T-helper 9 cell (primary cell): ENCODE results near the gene BMP7.

Experiments used
- DNase-seq: peaks from one replicate; pipeline ENCODE4 v3.0.0-alpha.2; 2020

BMP7 gene

DNA sequence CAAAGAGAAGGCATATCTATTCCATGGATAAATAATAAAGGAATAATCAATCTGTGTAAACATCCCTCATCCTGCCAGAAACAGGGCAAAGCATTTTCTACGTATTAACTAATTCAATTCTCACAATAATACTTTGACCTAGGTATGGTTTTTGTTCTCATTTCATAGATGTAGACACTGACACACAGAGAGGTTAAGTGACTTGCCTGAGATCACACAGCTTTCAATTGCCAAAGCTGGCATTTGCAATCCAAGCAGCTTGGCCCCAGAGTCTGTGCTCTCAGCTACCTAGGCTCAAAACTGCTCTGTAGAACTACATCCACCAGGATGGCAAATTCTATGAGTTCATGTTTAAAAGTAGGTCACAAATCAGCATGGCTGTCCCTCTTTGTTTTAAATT, 124.9 kb downstream of the BMP7 start:
- DNase-seq, result no peak

DNA sequence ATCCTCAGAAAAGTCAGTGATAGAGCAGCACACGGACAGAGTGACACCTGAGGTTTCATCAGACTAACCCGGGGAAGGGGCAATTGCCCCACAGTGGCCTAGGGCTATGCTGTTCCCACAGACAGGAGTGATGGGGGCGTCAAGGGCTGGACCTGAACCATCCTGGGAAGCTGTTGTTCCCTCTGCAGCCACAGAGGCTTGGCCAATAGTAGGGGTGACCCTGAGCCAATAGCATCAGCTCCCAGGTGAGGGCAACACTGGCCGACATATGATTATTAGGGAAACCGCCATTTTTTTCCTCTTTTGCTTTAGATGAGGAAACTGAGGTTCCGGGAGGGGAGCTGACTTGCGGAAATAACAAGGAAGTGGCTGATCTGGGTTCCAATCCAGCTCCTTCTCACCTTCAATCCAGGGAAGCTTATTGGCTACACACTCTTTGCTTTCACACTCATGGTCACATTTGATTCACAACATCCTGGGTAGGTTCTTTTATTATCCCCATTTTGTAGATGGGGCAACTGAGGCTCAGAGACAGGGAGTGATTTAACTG, 126.0 kb downstream of the BMP7 start:
- DNase-seq, result no peak

DNA sequence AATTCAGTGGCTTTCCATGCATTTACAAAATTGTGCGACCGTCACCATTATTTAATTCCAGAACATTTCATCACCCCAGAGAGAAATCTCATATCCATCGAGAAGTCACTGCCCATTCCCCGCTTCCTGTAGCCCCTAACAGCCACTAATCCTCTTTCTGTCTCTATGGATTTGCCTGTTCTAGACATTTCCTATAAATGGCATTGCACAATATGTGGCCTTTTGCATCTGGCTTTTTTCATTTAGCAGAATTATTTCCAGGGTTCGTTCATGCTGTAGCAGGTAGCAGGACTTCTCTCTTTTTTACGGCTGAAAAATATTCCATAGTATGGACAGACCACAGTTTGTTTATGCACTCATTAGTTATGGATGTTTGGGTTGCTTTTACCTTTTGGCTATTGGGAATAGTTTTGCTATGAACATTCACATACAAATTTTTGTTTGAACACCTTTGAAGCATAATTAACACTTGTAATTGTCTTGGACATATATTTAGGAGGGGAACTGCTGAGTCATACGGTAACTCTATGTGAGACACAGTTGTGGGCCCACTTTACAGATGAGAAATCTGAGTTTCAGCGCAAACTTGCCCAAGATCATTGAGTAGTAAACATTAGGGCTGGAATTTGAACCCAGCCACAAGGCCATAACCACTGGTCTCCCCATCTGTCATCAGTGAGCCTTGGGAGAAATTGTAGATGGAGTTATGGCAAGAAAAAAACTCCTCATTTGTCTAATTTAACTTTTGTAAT, 126.9 kb downstream of the BMP7 start:
- no peak for DNase-seq

DNA sequence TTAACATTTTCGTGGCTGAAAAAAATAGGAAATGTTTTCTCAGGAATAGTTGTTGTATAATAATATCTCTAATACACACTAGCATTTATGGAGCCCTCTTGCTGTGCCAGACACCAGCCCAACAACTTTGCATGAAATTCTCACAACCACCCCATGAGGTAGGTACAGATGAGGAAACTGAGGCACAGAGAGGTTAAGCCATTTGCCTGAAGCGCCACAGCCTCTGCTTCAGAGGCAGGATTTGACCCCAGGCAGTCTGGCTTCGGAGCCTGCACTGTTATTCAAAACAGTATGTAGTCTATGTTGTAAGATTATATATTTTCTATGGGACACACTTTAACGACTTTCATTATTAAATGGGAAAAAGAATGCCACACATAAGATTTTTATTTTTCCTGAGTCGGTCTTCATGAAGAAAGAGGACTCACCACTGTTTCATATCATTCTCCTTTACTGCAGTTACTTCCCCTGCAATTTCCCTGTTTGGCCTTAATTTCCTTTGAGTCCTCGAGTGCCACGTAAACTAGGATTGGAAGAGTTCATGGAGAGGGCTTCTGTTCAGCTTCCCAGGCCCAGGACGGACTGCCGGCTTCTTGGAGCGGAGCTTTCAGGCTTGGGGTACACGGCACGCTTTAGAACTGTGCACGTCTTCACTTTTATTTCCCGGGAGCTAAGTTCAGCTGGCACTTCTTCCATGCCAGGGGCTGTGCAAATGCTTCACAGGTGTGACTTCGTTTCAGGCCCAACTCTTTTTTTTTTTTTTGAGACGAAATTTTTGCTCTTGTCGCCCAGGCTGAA, 128.0 kb downstream of the BMP7 start:
- DNase-seq, result no peak

DNA sequence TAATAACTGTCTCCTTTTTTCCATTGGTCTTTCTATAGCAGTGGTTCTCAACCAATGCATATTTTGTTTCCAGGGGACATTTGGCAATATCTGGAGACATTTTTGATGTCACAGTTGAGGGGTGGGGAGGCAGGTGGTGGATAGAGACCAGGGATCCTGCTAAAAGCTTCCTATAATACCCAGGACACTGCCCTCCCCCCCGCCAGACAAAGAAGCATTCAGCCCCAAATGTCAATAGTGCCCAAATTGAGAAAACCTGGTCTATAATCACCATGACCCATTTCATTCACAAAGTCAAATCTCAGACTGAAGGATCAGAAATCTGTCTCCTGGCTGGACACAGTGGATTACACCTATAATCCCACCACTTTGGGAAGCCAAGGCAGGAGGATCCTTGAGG, 128.8 kb downstream of the BMP7 start:
- DNase-seq, result no peak

DNA sequence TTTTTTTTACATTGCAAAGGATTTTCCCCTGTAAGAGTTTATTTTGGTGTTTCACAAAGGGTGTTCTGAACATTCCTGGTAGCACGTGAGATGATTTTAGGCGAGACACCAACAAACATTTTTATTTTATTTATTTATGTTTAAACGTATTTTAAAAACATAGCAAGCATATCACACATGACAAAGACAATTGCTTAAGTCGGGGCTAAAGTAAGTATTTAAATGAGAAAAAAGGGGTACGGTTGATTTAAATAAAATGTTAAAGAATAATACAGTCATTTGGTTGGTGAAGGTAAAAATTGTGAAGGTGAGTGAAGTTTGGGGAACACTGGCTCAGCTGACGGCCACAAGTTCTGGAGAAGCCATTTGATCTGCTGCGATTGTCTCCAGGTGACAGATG, 129.7 kb downstream of the BMP7 start:
- DNase-seq, result no peak

DNA sequence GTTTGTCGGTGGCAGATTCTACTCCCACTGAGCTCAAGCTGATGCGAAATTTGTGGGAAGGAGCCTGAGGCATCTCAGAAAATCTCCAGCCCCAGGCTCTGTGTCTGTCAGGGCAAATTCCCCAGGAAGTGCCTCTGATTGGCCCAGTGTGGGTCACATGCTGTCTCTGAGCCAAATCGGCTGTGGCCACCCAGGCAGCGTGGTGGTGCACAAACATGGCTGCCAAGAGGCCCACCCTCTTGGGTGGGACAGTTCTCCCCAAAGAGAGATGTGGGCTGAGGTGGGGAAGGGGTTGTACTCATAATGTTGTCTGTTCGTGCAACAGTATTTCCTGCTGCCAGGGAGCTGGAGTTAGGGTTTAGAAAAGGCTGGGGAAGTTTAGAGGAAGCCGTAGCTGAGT, 130.6 kb downstream of the BMP7 start:
- DNase-seq, result no peak

DNA sequence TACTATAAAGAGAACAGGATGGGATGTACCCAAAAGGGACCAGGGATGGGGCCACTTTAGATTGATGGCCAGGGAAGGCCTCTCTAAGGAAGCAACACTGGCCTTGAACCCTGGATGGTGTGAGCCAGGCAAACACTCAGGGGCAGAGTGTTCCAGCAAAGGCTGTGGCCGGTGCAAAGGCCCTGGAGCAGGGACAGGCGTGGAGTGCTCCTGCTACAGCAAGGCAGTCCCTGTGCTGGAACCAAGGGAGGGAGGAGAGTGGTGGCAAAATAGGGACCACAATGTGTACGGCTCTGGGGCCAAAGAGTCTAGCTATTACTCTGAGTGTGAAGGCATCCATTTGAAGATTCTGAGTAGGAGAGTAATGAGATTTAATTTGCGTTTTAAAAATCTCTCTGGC, 131.6 kb downstream of the BMP7 start:
- no peak for DNase-seq

DNA sequence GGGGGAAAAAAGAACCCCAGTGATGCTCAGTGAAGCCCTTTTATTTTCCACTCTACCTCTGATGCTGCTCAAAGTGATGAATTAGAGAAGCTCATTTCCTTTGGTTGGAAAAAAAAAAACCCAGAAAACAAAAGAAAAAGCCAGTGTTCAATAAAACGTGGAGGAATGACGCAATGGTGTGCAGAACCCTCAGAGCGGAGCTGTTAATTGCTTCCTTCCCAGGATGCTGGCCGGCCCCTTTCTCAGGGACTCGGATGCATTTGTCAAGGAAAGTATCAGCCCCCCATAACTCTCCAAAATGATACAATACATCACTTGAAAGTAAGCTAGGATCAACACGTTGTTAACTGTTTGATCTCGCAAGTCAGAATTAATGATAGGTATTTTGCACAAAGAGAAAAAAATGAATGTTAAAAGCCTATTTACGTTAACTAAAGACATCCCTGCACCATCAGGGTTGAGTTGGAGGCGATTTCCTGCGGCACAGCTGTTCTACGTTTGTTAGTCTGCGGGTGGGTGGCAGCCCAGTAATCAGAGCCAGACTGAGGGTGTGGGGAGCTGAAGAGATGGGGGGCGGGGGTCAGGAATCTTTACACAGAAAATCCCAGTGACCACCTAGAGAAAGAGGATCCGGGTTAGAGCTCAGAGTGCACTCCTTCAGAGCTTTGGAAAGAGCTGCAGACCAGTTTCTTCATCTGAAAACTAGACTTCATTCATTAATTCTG, 132.4 kb downstream of the BMP7 start:
- no peak for DNase-seq

DNA sequence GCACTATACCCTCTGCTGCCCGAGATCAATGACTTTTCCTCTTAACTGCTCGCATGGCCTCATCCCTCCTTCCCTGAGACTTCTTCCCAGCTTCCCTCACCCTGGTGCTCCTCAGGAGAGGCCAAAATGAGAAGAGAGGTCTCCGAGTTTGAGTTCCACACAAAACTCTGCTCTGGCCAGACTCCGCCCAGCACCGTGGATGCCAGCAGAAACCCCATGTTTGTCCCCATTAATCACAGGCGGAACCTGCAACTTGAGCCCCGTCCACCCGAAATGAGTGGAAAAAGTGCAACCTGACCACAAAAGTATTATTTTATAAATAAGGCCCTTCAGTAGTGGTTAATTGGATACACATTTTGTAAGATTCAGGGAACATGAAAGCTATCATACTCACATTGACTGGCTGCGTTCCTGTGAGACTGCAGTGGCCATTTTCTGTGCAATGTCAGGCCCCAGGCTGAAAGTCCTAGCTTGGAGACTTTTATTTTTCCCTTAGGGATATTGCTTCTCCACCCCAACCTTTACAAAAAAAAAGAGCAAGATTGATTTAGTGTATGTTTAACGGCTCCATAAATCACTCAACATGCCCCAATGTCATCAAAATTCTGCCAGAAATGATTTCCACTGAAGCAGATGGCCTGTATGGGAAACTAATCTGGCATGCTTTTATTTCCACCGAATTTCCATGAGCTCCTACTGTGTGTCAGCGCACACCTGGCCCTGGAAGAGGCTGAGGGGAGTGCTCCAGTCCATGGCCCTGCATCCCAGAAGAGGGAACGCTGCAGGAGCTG, 134.6 kb downstream of the BMP7 start:
- no peak for DNase-seq

DNA sequence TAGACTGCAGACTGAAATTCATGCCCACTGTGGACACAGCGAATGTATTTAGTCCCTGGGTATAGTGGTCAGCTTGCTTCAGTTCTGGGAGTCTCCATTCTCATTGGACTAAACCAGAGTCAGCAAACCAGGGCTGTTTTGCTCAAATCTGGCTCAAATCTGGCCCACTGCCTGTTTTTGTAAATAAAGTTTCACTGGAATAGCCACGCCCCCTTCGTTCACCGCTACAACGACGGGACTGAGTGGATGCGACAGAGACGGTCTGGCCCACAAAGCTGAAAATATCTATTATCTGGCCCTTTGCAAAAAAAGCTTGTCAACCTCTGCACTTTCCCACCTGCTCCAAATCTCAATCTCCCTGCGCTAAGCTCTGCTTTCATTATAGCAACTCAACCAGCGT, 135.4 kb downstream of the BMP7 start:
- no peak for DNase-seq

DNA sequence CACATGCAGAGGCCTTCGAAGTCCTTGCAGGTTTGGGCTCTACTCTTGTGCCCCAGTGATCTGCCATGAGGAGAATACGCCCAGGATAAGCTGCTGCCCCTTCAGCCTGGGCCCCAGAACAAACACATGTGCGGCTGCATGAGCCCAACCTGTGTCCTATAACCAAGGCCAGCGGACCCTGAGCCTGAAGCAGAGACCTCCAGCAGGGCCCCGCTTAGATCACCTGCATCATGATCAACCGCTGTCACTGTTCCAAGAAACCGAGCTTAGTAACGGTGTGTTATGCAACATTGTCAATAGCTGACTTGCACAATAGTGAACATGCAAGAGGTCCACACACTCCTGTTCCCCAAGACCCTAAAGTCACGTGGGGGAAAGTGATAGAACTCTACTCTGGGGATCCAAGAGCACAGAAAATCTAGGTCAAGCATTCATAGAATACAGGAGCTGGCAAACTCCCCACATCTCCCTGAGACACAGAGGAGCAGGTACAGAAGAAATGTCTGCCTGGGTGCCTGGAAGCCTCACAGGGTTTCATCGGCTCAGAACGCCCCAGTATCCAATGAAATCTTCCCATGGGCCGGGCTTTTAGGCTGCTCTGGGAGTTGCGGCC, 136.2 kb downstream of the BMP7 start:
- no peak for DNase-seq

DNA sequence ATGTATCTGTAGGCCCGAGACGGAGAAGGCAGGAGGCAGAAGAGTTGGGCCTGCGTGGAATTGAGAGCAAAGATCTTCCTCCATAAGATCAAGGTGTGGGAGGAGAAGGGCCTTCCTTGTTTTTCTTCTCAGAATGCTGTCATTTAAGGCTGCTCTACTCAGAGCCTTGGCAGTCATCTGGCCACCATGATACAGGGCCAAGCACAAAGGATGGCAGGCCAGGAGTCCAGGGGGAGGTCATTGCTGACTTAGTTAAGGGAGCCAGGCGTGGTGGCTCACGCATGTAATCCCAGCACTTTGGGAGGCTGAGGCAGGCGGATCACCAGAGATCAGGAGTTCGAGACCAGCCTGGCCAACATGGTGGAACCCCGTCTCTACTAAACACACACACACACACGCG, 137.1 kb downstream of the BMP7 start:
- no peak for DNase-seq

DNA sequence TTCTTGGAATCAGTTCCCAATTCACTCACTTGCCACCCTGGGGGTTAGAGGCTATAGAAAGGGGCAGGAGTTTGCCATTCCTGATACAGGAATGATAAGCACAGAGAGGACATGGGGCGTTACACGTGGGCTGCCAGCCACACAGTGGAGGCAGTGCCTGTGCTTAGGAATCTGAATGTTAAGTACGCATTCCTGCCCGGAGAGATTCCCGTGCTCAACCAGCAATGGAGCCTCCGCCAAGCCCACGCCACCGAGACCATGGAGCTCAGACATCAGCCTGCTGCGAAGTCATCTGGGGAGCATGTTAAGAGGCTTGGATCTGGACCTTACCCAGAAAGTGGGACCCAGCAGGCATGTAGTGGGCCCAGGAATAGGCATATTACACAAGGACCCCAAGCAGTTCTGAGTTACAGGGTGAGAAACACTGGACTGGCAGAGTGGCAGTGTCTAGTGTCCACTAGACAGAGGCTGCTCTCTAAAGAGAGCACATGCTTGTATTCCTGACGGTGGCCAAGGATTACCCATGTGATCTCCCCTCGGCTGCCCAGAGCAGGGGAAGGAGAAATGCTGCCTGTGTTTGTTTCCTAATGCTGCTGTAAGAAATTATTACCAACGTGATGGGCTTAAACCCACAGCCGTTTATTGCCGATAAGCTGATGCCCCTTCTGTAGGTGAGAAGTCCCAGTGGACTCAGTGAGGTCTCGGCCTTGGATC, 138.2 kb downstream of the BMP7 start:
- DNase-seq, result no peak

DNA sequence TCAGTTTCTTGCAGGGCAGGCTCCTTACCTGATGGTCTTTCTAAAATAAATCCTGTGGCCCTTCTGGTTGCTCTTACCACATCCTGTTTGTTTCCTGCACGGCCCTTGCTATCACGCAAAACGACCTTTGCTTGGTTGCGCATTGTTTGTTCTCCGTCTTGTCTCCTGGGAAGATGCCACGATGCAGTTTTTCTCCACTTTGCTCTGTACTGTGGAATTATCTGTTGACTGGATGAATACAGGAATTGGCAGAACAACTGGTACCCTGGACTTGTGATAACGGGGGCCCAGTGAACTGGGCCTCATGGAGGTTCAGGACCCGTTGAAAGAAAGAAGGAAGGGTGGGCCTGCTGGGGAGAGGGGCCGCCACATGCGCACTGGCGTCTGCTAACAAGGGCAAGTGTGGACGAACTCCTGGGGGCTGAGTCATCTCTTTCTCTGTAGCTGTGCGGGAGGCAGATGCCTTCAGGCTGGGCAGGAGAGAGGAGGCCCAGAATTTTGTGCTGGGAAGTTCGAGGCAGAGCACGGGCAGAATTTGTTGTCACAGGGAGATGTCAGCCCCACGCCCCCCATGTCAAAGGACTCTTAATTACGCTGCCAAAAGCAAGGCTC, 139.9 kb downstream of the BMP7 start:
- DNase-seq, result no peak

DNA sequence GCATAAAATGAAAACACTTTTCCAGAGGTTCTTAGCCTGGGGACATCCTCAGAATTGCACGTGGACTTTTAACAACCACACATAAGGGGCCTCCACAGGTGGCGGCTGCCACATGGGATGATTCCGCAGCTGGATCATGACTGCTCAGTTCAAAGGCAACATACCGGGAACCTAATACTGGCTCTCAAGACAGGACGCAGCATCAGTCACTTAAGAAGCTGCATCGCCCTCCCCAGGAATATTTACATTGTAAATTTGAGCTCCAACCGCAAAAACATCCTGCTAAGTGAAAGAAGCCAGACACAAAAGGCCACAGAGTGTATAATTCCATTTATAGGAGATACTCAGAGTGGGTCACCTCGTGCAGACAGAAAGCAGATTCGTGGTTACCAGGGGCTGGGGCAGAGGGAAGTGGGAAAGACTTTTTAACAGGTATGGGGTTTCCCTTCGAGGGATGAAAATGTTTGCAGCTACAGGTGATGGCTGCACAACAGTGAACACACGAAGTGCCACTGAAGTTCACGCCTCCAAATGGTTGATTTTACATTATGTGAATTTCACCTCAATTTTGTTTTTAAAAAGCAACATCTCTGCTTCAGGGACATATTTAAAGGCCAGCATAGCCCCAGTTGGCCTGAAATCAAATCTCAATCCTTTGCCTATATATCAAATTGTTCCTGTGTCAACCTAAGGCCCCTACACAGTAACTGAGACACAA, 141.5 kb downstream of the BMP7 start:
- DNase-seq, result no peak

DNA sequence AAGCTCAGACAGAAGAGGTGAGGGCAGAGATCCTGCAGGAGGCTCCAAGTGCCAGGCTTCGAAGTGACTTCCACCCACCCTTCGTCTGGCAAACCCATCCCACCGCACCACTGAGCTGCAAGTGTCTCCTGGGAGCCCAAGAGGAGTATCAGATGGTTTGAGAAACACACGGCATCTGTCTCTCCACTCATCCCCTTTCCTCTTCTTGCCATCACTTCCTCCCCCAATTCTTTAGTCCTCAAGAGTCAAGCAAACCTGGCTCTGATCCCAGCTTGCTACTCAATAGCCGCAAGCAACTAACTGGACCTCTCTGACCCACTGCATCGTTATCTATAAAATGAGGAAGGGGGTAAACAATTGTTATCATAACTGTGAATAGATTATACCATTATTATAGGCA, 142.1 kb downstream of the BMP7 start:
- DNase-seq, result no peak

DNA sequence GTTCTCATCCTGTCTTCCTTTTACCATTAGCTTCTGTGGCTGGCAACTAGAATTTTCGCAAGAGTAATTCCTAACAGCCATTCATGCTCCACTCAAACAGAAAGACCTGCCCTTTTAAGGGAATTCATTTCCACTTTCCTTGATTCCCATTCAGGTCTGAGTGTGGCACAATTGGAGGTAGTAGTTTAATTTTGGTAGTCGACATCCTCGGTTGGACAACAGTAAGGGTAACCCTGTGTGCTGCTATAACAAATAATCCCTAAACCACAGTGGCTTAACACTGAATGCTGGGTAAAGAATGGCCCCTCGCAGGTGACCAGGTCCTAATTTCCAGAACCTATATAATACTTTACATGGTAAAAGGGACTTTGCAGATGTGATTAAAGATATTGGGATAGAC, 142.9 kb downstream of the BMP7 start:
- no peak for DNase-seq

DNA sequence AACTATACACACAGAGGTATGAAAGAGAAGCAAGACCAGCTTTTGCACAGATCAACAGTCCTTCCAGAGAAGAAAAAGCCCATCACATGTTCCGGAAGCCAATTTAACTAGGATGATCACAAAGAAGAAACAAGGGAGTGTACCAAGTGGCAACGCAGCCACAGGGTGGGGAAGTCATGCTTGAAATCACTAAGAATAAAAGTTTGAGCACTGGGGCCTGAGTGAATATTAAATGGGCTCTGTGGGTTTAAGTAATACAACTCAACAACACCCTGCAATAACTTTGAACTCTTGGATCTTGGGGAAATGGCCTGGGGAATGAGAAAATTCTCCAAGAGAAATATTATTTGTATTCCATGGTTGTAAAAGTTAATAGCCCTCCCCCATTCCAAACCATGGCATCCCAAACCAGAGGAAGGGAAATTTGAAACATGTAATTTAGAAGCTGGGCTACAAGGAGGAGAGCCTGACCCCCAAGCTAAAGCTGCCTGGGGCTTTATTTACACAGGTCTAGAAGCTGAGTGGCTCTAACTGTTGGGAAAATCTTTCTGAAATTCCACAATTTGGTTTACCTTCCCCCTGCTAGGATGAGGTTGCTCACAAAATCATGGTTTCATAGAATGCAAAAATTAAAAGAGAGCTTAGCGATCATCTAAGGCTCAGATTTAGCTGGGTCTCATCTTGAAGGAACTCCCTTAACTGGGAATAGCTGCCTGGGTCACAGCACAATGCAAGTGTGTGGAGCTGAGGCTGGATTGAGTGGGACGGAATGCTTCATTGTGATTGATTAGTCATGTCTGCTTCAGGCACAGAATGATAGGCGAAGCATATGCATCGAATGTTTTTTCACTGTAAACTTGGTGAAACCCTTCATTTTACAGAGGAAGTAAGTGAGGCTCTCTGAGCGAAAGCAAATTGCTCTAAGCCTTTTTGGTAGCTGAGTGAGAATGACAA, 143.6 kb downstream of the BMP7 start:
- DNase-seq, result no peak
